Activated CD4-positive, alpha-beta T cell treated with anti-CD3 and anti-CD28 coated beads for 24 hours (primary cell): ENCODE data around the gene MAP3K2.

Experiments used
- DNase-seq, 2 donors: peaks; one replicate each; pipeline ENCODE4 v3.0.0-alpha.2; 2020; ENCODE audit warnings: low read depth in 2 of 2

The MAP3K2 gene, protein sequence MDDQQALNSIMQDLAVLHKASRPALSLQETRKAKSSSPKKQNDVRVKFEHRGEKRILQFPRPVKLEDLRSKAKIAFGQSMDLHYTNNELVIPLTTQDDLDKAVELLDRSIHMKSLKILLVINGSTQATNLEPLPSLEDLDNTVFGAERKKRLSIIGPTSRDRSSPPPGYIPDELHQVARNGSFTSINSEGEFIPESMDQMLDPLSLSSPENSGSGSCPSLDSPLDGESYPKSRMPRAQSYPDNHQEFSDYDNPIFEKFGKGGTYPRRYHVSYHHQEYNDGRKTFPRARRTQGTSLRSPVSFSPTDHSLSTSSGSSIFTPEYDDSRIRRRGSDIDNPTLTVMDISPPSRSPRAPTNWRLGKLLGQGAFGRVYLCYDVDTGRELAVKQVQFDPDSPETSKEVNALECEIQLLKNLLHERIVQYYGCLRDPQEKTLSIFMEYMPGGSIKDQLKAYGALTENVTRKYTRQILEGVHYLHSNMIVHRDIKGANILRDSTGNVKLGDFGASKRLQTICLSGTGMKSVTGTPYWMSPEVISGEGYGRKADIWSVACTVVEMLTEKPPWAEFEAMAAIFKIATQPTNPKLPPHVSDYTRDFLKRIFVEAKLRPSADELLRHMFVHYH

DNA sequence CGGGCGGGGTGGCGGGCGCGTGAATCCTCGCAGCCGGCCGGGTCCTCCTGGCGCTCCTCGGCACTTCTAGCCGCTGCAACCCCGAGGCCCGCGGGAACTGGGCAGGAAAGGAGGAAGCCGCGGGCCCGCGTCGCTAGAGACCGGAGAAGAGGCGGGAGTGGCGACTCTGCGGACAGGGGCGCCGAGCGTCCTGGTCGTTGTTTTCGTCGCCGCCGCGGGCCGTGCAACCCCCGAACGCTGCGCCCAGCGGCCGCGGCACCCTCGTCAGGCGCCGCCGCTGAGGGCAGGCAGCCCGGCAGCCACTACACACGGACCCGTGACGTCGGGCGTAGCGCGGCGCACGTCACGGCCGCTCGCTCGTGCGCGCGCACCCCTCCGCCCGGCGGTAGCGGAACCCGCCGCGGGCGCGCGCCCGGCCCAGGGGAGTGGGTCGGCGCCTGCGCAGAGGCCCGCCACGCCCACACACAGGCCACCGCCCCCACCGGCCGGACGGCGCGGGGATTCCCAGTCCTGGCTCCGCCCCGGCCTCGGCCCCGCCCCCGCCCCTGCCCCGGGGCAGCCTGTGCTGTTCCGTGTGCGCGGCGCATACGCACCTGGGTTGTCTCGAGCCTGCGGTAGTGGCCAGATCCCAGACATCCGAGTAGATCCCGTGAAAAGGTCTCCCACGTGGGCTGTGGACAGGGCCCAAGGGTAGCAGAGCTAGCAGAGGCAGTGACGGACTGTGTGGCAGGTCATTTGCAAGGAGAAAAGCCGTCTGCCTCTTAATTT is at the start of gene MAP3K2:
Gene MAP3K2 (minus strand): TSS at position 321 of the 768 bp plus-strand sequence. CDS start 44,846 bp downstream, outside the sequence.
- peak; percentile 91 to 95 for DNase-seq

GRCh38 chr2:127437056-127437455 is 49.3 kb upstream of the MAP3K2 start:
- no peak for DNase-seq

- no peak for DNase-seq
These were observed 46.7 kb upstream of the MAP3K2 start for GRCh38 chr2:127434515-127434914.

- DNase-seq: no peak
These were observed 43.7 kb upstream of the MAP3K2 start for GRCh38 chr2:127431408-127432023.

DNA sequence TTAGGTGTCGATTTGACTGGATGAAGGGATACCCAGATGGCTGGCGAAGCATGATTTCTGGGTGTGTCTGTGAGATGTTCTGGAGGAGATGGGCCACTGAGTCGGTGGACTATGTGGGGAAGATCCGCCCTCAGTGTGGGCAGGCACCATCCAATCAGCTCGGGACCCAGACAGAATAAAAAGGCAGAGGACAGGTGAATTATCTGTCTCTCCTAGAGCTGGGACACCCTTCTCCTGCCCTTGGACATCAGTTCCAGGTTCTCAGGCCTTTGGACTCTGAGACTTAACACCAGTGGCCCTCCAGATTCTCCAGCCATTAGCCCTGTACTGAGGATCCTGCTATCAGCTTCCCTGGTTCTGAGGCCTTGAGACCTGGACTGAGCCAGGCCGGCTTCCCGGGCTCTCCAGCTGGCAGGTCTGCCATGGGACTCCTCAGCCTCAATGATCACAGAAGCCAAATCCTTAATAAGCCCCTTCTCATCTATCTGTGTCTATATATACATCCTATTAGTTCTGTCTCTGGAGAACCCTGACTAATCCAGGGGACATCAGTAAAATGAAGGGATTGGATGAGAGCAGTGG is 42.2 kb upstream of the MAP3K2 start:
- DNase-seq: no peak

GRCh38 chr2:127429291-127429690 is 41.5 kb upstream of the MAP3K2 start:
- DNase-seq: no peak

DNA sequence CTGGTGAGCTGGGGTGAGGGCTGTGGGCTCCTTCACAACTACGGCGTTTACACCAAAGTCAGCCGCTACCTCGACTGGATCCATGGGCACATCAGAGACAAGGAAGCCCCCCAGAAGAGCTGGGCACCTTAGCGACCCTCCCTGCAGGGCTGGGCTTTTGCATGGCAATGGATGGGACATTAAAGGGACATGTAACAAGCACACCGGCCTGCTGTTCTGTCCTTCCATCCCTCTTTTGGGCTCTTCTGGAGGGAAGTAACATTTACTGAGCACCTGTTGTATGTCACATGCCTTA is 41.0 kb upstream of the MAP3K2 start:
- no peak for DNase-seq

- no peak for DNase-seq
These were observed 40.5 kb upstream of the MAP3K2 start for GRCh38 chr2:127428057-127428814.

- DNase-seq: no peak
These were observed 39.7 kb upstream of the MAP3K2 start for GRCh38 chr2:127427376-127428056.

- DNase-seq: no peak
These were observed 39.0 kb upstream of the MAP3K2 start for GRCh38 chr2:127426501-127427354.

- no peak for DNase-seq
These were observed 38.0 kb upstream of the MAP3K2 start for GRCh38 chr2:127425540-127426490.

GRCh38 chr2:127424598-127425520 is 37.1 kb upstream of the MAP3K2 start:
- no peak for DNase-seq

GRCh38 chr2:127423880-127424279 is 36.1 kb upstream of the MAP3K2 start:
- DNase-seq: no peak

DNA sequence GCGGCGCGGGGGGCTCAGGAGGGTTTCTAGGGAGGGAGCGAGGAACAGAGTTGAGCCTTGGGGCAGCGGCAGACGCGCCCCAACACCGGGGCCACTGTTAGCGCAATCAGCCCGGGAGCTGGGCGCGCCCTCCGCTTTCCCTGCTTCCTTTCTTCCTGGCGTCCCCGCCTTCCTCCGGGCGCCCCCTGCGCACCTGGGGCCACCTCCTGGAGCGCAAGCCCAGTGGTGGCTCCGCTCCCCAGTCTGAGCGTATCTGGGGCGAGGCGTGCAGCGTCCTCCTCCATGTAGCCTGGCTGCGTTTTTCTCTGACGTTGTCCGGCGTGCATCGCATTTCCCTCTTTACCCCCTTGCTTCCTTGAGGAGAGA is 35.7 kb upstream of the MAP3K2 start:
- DNase-seq: no peak

DNA sequence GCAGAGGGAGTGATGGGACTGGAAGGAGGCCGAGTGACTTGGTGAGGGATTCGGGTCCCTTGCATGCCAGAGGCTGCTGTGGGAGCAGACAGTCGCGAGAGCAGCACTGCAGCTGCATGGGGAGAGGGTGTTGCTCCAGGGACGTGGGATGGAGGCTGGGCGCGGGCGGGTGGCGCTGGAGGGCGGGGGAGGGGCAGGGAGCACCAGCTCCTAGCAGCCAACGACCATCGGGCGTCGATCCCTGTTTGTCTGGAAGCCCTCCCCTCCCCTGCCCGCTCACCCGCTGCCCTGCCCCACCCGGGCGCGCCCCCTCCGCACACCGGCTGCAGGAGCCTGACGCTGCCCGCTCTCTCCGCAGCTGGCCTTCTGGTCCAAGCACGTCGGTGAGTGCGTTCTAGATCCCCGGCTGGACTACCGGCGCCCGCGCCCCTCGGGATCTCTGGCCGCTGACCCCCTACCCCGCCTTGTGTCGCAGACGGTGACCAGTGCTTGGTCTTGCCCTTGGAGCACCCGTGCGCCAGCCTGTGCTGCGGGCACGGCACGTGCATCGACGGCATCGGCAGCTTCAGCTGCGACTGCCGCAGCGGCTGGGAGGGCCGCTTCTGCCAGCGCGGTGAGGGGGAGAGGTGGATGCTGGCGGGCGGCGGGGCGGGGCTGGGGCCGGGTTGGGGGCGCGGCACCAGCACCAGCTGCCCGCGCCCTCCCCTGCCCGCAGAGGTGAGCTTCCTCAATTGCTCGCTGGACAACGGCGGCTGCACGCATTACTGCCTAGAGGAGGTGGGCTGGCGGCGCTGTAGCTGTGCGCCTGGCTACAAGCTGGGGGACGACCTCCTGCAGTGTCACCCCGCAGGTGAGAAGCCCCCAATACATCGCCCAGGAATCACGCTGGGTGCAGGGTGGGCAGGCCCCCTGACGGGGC is 35.0 kb upstream of the MAP3K2 start:
- DNase-seq: no peak

GRCh38 chr2:127421871-127422558 is 34.2 kb upstream of the MAP3K2 start:
- DNase-seq: no peak
